ENCODE data around the gene RIIAD1.
"Not testable (repeated sequence)": the region's sequence is repeated elsewhere in the genome, so short reads cannot be mapped to it uniquely, and the experiment has no call there.

RIIAD1 gene

GRCh38 chr1:151711044-151711800 is 10.1 kb upstream of the RIIAD1 start:
- DNase-seq, result no peak

DNA sequence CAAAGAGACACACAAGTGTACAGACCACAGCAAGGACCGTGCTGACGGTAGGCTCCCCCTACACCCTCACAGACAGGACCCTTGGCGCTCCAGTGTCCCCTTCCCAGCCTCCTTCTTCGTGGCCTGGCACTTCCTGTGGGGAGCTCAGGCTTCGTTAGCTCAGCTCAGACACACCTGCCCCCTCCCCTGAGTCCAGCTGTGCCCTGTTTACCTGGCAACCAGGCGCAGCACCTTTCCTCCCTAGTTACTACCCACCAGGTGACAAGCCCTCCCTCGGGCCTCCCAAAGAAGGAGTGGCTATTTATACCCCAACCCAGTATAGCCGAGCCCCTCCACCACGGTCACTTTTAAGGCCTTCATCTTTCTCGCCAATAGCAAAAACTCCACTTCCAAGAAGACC is 9.4 kb upstream of the RIIAD1 start:
- DNase-seq, result no peak

- DNase-seq, result no peak
Measured at GRCh38 chr1:151713044-151713443, 8.3 kb upstream of the RIIAD1 start.

- DNase-seq, result no peak
Measured at GRCh38 chr1:151713874-151714273, 7.4 kb upstream of the RIIAD1 start.

DNA sequence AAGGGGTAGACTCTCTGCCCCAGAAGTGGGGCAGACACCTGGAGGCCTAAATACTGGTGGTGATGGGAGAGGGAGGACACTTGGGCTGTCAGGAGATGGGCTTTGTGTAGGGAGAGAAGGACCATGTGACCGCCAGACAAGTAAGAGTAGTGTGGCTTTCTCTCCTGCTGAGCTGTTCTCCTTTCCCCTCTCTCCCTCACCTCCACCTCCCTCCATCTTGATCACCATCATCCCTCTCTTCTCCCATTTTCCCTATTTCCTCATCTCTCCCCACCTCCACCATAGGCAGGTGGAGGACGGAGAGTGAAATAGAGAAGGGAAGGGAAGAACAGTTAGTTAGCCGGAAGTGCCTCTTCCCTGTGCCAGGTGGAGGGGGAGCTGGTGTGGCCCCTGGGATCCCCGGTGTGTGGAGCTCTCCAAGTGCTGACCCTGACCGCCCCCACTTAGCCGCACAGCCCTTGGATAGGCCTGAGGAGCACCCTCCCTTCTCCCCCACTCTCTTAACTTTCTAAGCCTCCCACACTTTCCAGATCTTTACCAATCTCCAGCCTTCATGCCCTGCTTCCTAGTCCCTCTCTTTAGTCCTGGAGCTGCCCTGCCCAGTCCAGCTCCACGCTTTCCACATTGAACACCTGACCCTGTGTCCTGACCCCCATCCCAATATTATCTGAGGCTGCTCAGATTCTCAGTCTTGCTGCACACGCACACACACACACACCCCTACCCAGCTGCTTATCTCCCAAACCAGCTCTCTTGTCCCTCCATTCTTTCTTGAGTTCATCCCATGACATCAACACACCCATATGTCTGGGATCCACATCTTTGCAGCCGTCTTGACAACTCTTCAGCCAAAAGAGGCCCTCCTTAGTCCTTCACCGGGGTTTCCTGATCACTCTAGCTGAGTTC is 6.2 kb upstream of the RIIAD1 start:
- DNase-seq, result no peak

- peak in 1 of 2 experiments; percentile 18 for DNase-seq
Measured at GRCh38 chr1:151715726-151716404, 5.5 kb upstream of the RIIAD1 start.

GRCh38 chr1:151716405-151716762 is 4.9 kb upstream of the RIIAD1 start:
- no peak for DNase-seq

DNA sequence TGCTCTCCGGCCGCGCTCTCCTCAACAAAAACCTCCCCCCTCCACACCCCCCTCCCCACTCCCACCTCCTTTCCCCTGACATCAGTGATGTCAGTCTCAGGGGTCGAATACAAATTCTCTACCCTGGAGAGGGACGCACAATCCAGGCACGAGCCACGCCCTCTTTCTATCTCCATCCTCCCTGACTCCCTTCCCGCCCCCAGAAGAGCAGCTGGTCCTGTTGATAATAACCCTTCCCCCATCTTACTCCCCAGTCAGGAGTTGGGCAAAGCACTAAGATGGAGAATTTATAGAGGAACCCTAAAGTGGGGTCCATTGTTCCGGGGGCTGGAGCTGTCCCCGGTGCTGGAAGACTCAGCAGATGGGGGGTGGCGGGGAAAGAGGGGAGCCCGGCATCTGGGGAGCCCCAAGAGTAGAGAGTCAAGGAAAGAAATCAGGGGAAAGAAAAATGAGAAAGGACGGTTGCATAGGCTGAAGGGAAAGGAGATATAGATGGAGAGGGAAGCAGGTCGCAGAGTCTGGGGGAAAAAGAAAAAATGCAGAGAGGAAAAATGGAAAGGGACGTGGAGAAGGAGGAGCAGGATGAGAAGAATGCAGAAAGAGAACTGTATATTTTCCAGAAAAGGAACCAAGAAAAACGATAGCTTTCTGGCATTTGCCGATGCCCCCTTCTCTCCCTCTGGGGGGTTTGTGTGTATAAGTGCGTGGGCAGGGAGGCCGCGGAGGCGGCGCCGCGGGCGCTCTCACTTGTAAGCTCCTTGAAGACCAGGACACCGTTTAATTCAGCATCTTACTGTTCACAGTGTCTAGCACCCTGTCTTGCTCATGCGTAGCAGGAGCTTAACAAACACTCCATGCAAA is 4.3 kb upstream of the RIIAD1 start, which contains the start of gene CELF3:
CELF3 (minus strand) TSS at position 33 of the 861 bp plus-strand sequence. CDS start 783 bp downstream, outside the sequence.
- peak; percentile 97 to 99 for DNase-seq

DNA sequence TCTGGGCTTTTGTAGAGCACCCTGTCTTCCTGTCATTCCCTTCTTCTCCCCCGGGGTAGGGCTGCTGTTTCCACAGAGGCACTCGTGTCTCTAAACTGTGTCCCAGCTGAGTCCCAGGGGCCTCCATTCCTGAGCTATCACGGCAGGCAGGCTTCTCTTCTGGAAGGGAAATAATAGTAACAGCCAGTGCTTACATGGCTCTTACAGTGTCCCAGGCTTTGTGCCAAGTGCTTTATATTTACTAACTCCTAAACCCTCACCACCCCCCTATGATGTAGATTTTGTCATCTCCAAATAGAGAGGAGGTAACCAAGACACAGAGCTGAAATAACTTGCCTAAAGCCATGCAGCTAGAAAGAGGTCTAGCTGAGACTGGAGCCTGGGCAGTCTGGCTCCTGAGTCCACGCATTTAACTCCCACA is 3.3 kb upstream of the RIIAD1 start:
- no peak for DNase-seq

DNA sequence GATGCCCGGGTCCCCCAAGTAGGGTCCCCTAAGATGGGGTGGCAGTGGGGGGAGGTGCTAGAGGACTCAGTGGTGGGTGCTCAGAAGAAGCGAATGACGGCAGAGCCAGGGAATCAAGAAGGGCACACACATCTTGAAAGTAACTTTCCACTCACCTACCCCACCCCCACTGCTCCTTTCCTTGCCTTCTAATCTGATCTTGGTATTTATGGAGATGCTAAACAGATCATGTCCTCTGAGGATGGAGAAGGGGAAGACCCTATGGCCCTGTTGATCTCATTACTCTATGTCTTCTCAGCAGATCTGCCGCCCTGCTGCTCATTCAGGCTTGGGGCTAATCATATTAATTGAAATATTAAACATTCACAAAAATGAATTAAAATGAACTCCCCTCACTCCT is 2.7 kb upstream of the RIIAD1 start:
- no peak for DNase-seq

DNA sequence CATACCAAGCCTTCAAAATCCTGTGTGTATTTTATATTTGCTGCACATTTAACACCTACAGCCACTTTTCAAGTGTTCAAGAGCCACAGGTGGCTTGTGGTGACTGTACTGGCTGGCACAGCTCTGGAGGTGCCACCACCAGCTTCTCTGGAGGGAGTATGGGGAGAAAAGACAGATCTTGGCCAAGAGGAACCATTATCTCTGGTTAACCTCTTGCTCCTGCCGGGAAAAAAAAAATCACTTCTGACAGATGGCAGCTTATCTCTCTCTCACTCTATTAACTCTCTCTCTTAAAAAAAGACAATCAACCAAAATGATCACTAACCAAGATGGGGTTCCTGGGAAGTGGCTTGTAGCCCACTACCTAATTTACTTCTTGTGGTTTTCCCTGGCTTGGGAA is 1.2 kb upstream of the RIIAD1 start:
- no peak for DNase-seq

GRCh38 chr1:151720554-151720953 is 768 bp upstream of the RIIAD1 start:
- no peak for DNase-seq

- no peak for DNase-seq
Measured at GRCh38 chr1:151721788-151722510, 627 bp downstream of the RIIAD1 start.

- DNase-seq, result no peak
Measured at GRCh38 chr1:151723726-151724370, 2.5 kb downstream of the RIIAD1 start.

GRCh38 chr1:151728151-151729054 is 7.1 kb downstream of the RIIAD1 start:
- DNase-seq, result no peak

DNA sequence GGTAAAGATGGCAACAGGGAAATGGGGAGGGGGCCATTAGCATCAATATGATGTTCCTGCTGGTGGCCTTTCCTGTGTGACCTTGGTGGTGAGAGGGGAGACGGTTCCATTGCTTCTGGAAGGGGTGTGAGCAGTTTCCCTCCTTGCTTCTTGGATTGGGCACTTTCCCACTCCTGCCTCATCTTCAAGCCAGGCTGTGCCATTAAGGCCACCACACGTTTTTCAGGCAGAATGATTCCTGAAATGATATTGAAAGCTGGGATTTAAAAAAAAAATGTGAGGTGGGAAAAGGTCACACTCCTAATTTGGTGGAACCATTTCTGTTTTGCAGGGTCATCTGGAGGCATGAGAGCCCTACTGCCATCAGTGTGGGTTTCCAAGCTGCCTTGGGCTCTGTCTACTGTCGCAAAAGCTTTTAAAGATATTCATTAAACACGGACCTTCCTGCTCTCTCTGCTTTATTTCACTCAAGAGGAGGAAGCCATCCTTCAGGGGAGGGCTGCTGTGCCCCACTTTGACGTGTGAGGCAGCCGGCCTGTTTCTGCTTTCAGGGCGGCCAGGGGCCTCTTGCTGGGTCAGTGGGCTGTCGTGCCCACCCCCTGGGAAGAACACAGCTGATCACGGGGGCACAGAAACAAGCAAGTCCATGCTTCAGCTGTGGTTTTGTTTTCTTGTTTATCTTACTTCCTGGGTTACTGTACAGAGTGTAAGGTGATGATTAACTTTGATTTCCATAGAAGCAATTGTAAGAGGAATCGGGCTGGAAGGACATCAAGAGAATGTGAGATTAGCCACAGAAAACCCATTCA is 8.0 kb downstream of the RIIAD1 start:
- DNase-seq, result no peak

GRCh38 chr1:151729966-151730291 is 8.6 kb downstream of the RIIAD1 start:
- DNase-seq, result no peak

- no peak for DNase-seq
Measured at GRCh38 chr1:151733126-151733525, 11.8 kb downstream of the RIIAD1 start.

DNA sequence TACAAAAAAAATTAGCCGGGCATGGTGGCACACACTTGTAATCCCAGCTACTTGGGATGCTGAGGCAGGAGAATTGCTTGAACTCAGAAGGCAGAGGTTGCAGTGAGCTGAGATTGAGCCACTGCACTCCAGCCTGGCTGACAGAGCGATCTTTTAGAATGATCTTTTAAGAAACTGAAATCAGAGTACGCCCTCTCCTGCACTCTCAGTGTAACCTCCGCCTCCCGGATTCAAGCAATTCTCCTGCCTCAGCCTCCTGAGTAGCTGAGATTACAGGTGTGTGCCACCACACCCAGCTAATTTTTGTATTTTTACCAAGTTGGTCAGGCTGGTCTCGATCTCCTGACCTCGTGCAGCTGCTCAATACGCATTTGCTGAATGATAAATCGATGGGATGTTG is 12.7 kb downstream of the RIIAD1 start:
- DNase-seq, result not testable (repeated sequence)

Measured in NCI-H187 (cell line).